Progenitor cell of endocrine pancreas (in vitro differentiated cells): ENCODE measurements around the gene PGAP2. TPM values are rescaled to one million over a fixed set of nuclear protein-coding genes. Genes with fewer than 3 reads are reported as not detected.
"Not testable (repeated sequence)": the region's sequence is repeated elsewhere in the genome, so short reads cannot be mapped to it uniquely, and the experiment has no call there.

Experiments used
- DNase-seq: peaks from one replicate; pipeline ENCODE4 v3.0.0; 2021; ENCODE audit warnings: low spot score; ENCODE audit not compliant: unreplicated experiment
- H3K27ac Mint-ChIP-seq: 2 replicates; pipeline ENCODE4 v1.8.0; 2021; ENCODE audit warnings: mild to moderate bottlenecking, moderate library complexity, mixed read lengths
- H3K27me3 Mint-ChIP-seq: 2 replicates; pipeline ENCODE4 v1.8.0; 2021; ENCODE audit warnings: mixed read lengths
- H3K36me3 Mint-ChIP-seq: 2 replicates; pipeline ENCODE4 v1.8.0; 2022; ENCODE audit warnings: mixed read lengths; ENCODE audit not compliant: insufficient read depth
- H3K4me1 Mint-ChIP-seq: 2 replicates; pipeline ENCODE4 v1.8.0; 2021; ENCODE audit warnings: low read depth, mixed read lengths
- H3K4me3 Mint-ChIP-seq: 2 replicates; pipeline ENCODE4 v1.8.0; 2021; ENCODE audit warnings: low read depth, mild to moderate bottlenecking, moderate library complexity, mixed read lengths
- H3K9me3 Mint-ChIP-seq: 2 replicates; pipeline ENCODE4 v1.8.0; 2021; ENCODE audit warnings: low read depth, mixed read lengths
- CTCF ChIP-seq: fragments of 200-600 bp; sonication (generic); IDR thresholded peaks from one replicate; pipeline ENCODE4 v1.5.0; 2021; ENCODE audit warnings: antibody characterized with exemption, mild to moderate bottlenecking; ENCODE audit not compliant: unreplicated experiment
- total RNA-seq: library from RNA; stranded (reverse); gene quantifications from 2 replicates; pipeline ENCODE4 v1.2.1, GENCODE V29; 2021

PGAP2 gene
- total RNA-seq, 1 donor from 2014 or later, result 51.3 TPM

GRCh38 chr11:3809624-3809928 is 1.2 kb downstream of the PGAP2 start:
- DNase-seq, result no peak
- no peak overlapping the region for H3K27ac Mint-ChIP-seq
- no peaks in the 10 kb centered on the region for H3K27me3 Mint-ChIP-seq
- H3K9me3 Mint-ChIP-seq, result no peaks in the 10 kb centered on the region
- H3K4me3 Mint-ChIP-seq, result no peak overlapping the region
- no peaks in the 10 kb centered on the region for H3K36me3 Mint-ChIP-seq
- H3K4me1 Mint-ChIP-seq, result peaks cover 9% of the 10 kb centered on the region
- no peak for TF ChIP-seq CTCF

- H3K4me3 Mint-ChIP-seq, result no peak overlapping the region
- peaks cover 9% of the 10 kb centered on the region for H3K4me1 Mint-ChIP-seq
- no peak for DNase-seq
- no peaks in the 10 kb centered on the region for H3K9me3 Mint-ChIP-seq
- H3K27ac Mint-ChIP-seq, result no peak overlapping the region
- no peaks in the 10 kb centered on the region for H3K27me3 Mint-ChIP-seq
- H3K36me3 Mint-ChIP-seq, result no peaks in the 10 kb centered on the region
- no peak for TF ChIP-seq CTCF
Measured at GRCh38 chr11:3810446-3810845, 2.1 kb downstream of the PGAP2 start.

GRCh38 chr11:3810951-3811350 is 2.6 kb downstream of the PGAP2 start:
- Mint-ChIP-seq H3K4me1 (peaks cover 10% of the 10 kb centered on the region), H3K9me3 (no peaks in the 10 kb centered on the region), H3K27ac (no peak overlapping the region), H3K27me3 (no peaks in the 10 kb centered on the region), H3K4me3 (no peak overlapping the region), H3K36me3 (no peaks in the 10 kb centered on the region)
- no peak for DNase-seq
- TF ChIP-seq CTCF, result no peak

- not testable (repeated sequence) for H3K27me3 Mint-ChIP-seq, H3K9me3 Mint-ChIP-seq, H3K4me3 Mint-ChIP-seq, H3K27ac Mint-ChIP-seq, H3K4me1 Mint-ChIP-seq, H3K36me3 Mint-ChIP-seq, DNase-seq
Measured at GRCh38 chr11:3814832-3815231, 6.5 kb downstream of the PGAP2 start.

- DNase-seq, result no peak
- H3K9me3 Mint-ChIP-seq, result no peaks in the 10 kb centered on the region
Measured at GRCh38 chr11:3815845-3816244, 7.5 kb downstream of the PGAP2 start.

More at GRCh38 chr11:3815845-3816244, 7.5 kb downstream of the PGAP2 start:
- TF ChIP-seq CTCF, result no peak
- Mint-ChIP-seq H3K27ac (no peak overlapping the region), H3K36me3 (no peaks in the 10 kb centered on the region), H3K4me3 (no peak overlapping the region), H3K27me3 (no peaks in the 10 kb centered on the region), H3K4me1 (peaks cover 6% of the 10 kb centered on the region)
